M059J (cell line): ENCODE measurements around the gene FANK1. TPM values are rescaled to one million over a fixed set of nuclear protein-coding genes. Genes with fewer than 3 reads are reported as not detected.
"Not testable (repeated sequence)": the region's sequence is repeated elsewhere in the genome, so short reads cannot be mapped to it uniquely, and the experiment has no call there.

Source experiments
- DNase-seq: peaks from one replicate; pipeline ENCODE4 v3.0.0-alpha.2; 2012; ENCODE audit warnings: low read depth
- total RNA-seq: library from RNA; depleted of rRNA; stranded (reverse); fragments of >200 nt; shearing (Covaris generic); gene quantifications from 2 replicates; pipeline ENCODE4 v1.2.3, GENCODE V29; 2014

Gene FANK1
- total RNA-seq, 1 experiment from 2014 or later, result 4.5 TPM

DNA sequence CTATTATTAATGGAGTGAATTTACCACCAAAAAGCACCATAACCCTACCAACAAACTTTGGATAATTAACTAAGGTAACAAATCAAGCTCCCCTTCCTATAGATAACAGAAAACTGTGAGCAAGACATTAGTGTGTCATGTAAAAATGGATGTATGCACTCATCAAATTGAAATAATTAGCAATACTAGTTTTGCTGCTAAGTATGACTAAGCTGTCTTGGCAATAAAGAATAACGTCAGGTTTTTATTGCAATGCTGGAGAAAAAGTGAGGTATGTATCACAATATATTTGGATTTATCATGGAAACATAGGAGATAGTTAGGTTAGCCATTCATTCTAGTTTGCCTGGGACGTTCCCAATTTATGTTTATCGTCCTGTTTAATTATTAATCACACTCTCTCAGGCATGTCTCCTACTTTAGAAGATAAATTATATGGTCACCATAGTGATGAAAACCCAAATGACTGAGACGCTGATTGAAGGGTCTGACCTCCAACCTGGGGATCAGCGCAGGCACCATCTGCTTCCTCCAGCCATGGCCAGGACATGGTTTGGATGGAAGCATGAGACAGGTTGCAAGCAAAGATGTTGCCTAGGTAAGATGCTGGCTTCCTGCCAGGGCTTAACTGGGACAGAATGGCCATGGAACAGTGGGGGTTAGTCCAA lies 125.6 kb downstream of the FANK1 start:
- DNase-seq, result no peak

- DNase-seq, result no peak
These were observed 126.5 kb downstream of the FANK1 start for GRCh38 chr10:126022841-126023240.

GRCh38 chr10:126027692-126028091 lies 131.3 kb downstream of the FANK1 start:
- no peak for DNase-seq

DNA sequence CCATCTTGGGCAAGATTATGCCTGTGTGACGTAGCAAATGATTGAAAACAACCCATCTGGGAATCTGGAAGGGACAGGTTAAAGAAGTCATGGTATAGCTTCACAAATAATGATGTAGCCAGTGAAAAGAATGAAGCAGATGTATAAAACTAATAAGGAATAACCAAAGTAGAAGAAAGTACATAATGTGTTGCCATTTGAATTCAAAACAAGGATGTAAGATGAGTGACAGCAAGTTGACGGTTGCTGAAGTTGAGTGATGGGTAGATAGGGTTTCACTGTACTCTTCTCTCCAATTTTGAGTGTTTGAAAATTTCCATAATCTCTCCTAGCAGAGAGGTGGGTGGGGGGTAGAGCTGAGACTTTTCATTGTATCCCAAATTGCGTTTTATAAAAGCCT lies 133.6 kb downstream of the FANK1 start:
- no peak for DNase-seq

DNA sequence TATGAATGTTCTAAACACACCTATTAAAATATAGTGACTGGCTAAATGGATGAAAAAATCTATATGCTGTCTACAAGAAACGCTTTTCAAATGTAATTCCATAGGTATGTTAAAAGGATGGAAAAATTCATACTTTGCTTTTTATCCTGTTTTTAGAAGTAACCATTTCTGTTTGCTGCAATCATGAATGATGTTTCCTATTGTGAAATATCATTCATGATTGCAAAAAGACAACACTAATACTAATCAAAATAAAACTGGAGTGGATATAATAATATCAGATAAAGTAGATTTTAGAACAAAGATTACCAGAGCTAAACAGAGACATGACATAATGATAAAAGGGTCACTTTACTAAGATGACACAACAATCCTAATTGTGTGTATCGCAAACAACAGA lies 138.2 kb downstream of the FANK1 start:
- DNase-seq, result no peak

DNA sequence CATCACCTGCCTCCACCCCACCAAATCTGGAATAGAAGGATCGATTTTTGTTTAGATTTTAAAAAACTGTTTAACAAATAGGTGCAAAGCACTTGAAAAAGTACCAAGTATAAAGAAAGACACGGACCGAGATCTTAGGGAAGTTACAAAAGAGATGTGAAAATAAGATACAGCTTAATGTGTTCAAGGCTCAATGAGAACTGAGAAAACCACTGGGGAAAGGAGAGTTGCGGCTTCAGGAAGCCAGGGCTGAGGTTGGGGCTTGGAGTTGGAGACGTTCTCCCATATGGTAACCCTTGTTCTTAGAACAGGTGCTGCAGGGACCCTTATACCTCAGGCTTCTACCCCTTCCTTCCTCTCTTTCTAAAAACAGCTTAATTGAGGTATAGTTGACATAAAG lies 140.2 kb downstream of the FANK1 start:
- DNase-seq, result no peak

GRCh38 chr10:126037946-126038345 lies 141.6 kb downstream of the FANK1 start:
- DNase-seq, result no peak

DNA sequence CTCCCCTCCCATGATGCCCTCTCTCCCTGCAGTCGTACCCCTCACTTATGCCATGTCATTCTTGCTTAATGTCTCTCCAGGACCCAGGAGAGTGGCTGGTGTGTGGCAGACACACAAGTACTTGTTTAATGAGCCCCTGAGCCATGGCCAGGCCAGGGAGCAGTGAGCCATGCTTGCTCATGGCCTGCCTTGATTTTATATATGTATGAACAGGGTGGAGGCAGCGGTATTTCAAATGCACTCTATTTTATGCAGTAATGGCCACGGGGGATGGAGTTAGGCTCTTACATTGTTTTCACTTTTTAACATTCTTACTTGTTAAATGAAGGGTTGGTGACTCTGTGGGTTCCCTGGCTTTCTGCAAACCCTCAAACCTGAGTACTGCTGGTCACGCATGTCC lies 144.8 kb downstream of the FANK1 start:
- no peak for DNase-seq

GRCh38 chr10:126041804-126042231 lies 145.5 kb downstream of the FANK1 start:
- peak; percentile 72 for DNase-seq

- DNase-seq, result no peak
These were observed 146.0 kb downstream of the FANK1 start for GRCh38 chr10:126042354-126042753.

DNA sequence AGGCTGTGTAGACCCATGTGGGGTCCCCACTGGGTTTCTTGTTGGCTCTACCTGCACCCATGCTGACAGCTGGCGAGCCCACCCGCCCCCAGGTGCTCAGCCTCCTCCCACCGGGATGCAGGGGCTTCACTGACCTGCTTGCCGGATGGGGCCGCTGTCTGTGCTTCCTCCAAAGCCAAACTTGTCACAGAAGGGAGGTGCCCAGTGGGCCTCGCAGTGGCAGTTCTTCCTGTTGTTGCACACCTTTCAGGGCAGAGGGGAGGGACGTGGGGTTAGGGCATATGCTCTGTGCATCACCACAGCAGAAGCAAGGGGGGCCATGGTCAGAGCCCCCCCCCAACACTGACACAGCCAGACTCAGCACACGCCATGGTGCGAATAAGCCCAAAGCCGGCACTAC lies 146.5 kb downstream of the FANK1 start:
- no peak for DNase-seq

DNA sequence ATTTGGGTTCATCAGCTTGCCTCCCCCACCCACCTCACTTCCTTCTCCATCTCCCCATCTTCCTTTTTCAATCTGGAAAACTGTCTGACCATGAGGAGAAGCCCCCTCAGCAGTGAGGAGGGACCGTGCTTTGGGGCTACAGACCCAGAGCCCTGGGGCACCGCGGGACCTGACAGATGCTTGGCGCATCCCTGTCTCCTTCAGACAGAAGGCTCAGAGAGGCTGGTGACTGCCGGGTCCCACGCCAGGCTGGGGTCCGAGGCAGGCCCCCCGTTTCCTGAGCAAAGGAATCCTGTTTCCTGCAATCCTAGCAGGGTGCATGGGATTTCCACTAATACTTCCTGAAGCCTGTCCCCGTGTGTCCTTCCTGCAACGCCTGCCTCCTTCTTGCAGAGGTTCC lies 147.0 kb downstream of the FANK1 start:
- DNase-seq, result no peak

- no peak for DNase-seq
These were observed 149.5 kb downstream of the FANK1 start for GRCh38 chr10:126045861-126046260.

- DNase-seq, result no peak
These were observed 150.5 kb downstream of the FANK1 start for GRCh38 chr10:126046831-126047230.

DNA sequence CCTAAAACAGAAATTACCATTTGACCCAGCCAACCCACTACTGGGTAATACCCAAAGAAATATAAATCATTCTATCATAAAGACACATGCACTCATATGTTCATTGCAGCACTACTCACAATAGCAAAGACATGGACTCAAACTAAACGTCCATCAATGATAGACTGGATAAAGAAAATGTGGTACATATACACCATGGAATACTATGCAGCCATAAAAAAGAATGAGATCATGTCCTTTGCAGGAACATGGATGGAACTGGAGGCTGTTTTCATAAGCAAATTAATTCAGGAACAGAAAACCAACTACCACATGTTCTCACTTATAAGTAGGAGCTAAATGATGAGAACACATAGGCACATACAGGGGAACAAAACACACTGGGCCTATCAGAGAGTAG lies 151.4 kb downstream of the FANK1 start:
- DNase-seq, result not testable (repeated sequence)

DNA sequence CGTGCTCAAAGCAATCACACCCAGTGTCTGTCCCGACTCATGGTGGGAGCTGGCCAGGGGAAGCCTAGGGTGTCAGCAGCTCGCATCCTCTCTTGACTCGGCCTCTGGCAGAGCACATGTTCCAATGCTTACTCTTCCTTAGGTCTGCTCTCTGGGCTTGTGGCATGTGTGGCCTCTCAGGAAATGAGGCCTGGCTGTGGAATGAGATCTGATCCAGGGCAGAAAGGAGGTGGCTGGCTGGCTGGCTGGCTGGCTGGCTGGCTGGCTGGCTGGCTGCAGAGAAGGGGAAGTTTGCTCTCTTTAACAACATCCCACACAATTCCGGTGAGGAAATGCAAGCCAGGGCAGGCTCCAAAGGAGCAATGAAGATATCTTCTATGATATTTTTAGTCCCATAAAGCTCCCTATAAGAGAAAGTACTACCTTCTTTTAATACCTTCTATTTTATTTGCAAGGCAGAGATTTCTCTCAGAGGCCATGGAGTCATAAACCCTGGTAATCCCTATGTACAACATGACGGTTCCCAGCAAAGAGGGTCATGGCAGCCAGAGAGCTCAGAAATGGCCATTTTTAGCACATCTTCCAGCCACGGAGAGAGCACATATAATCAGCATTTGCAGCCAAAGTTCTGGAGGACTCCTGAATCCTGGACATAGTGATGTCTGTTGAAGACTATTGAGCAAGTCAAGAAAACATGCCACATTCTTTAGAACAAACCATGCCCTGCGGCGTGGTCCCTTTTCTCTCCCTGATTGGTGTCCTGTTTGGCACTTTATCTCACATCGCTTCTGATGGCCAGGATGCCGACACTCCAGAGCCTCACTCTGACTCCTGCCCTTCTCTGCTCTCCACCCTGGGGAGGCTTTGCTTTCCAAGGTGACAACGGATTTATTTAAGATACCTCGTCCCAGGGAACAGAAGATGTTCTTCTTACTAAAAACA lies 153.7 kb downstream of the FANK1 start:
- DNase-seq, result peak; percentile 39

- DNase-seq, result no peak
These were observed 155.8 kb downstream of the FANK1 start for GRCh38 chr10:126052171-126052570.

- no peak for DNase-seq
These were observed 157.8 kb downstream of the FANK1 start for GRCh38 chr10:126054191-126054590.

DNA sequence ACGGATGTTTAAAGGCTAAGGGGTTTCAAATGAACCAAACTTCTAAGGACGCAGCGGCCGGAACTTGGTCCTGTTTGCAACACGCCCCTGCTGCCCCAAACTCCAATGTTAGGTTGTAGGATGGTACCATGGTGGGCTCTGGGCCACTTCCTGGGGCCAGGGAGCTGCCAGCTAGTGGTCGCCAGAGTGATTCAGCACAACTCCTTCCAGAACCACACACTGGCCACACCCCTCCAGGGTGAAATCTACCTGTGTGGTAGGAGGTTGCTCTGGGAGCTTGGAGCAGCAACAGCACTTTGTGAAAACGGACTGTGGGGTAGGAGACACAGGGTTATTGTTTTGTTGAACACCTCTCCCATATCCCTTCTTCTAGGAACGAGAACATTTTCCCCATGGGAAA lies 161.1 kb downstream of the FANK1 start:
- DNase-seq, result no peak

DNA sequence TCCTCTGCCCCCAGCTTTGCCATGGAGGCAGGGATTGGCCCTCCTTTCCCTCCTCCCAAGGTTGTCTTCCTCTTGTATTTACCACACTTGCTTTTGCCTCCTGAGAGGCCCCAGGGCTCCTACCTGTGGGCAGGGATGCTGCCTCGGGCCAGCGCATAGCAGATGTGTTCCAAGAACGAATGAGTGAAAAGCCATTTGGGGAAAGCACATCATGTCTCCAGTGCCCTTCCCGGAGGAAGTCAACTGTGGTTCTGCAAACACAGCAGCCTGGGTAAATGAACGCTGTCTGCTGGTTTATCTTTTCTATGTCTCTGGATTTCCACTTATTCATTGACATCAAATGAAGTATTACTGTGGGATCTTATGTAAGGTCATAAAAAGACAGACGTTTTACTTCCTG lies 161.7 kb downstream of the FANK1 start:
- no peak for DNase-seq

- no peak for DNase-seq
These were observed 162.1 kb downstream of the FANK1 start for GRCh38 chr10:126058507-126058906.
